ENCODE measurements around the gene RPS16.

- TF ChIP-seq CTCF (IDR thresholded peaks at IDR 0.05) (no peak), POLR2A (IDR thresholded peaks at IDR 0.05) (peak; percentile 53)
Measured at GRCh38 chr19:39403331-39404312, 32.1 kb downstream of the RPS16 start.

Measured in right lobe of liver (tissue), 4 donors.